Measurements from ENCODE around the gene VAV2. TPM values are rescaled to one million over a fixed set of nuclear protein-coding genes. Genes with fewer than 3 reads are reported as not detected.

Gene VAV2
- total RNA-seq, 1 experiment from 2014 or later: 24.7 TPM

DNA sequence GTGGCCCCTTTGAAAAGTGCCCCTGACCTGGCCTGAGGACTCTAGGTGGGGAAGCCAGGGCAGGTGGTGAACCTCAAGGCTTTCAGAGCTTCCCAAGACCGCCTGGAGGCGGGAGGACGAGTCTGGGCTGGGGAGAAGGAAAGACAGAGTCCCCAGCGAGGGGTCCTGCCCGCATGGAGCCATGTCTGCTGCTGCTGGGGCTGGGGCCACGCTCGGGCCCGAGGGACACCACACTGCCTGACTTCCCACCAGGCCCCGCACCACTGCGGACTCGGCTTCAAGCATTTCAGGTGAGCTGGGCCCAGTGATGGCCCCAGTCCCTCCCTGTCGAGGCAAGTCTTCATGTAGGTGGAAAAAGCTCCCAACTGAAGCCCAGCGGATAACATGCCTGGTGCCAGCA is 191.9 kb downstream of the VAV2 start:
- Histone ChIP-seq H3K4me3 (ENCODE audit: low read depth in 2 of 2, low read length in 2 of 2) (no peak overlapping the region), H3K9me3 (ENCODE audit: control insufficient read depth, insufficient read depth, low read depth, low read length) (no peaks in the 10 kb centered on the region), H3K36me3 (ENCODE audit: control insufficient read depth, insufficient read depth, low read length) (no peaks in the 10 kb centered on the region), H3K27me3 (ENCODE audit: control insufficient read depth, insufficient read depth, low read length) (no peaks in the 10 kb centered on the region), H3K4me1 (ENCODE audit: control insufficient read depth, insufficient read depth, low read length) (no peaks in the 10 kb centered on the region), H3K27ac (ENCODE audit: low read length) (no peak overlapping the region)
- CTCF ChIA-PET: no interaction called here
- no peak for TF ChIP-seq TCF7L2 (IDR thresholded peaks at IDR 0.05; ENCODE audit: low read depth, low read length)
- TF ChIP-seq, protein P1, sequence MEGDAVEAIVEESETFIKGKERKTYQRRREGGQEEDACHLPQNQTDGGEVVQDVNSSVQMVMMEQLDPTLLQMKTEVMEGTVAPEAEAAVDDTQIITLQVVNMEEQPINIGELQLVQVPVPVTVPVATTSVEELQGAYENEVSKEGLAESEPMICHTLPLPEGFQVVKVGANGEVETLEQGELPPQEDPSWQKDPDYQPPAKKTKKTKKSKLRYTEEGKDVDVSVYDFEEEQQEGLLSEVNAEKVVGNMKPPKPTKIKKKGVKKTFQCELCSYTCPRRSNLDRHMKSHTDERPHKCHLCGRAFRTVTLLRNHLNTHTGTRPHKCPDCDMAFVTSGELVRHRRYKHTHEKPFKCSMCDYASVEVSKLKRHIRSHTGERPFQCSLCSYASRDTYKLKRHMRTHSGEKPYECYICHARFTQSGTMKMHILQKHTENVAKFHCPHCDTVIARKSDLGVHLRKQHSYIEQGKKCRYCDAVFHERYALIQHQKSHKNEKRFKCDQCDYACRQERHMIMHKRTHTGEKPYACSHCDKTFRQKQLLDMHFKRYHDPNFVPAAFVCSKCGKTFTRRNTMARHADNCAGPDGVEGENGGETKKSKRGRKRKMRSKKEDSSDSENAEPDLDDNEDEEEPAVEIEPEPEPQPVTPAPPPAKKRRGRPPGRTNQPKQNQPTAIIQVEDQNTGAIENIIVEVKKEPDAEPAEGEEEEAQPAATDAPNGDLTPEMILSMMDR (IDR thresholded peaks at IDR 0.05): no peak
- ATAC-seq: no peak
- POLR2A ChIA-PET: no interaction called here
- in situ Hi-C loops (cut with HindIII; ENCODE audit: low pct_unique_long_range_greater_than_20kb, low sequenced_read_pairs): no loop called here
- BruUV-seq (replicated peaks): no TSS peak
- DNase-seq (ENCODE audit: low read depth, low spot score): no peak
- intact Hi-C loops (cut with micrococcal nuclease; ENCODE audit: unreplicated experiment): no loop called here

DNA sequence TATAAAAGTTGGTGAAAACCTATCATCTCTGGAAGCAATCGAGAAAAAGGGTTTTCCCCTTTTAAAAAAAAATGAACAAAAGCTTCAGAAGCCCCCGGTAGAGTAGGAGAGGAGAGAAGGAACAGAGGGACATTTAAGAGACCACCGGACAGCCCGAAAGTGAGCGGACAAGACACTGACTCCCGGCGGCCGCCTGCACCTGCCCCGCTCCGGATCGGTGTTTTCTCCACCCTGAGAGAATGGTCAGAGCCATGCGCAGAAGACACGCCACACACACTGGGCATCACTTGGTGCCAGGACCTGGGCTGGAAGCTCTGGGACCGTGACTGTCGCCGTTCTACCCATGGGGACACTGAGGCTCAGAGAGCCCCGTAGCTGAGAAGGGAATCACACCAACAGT is 192.4 kb downstream of the VAV2 start:
- DNase-seq (ENCODE audit: low read depth, low spot score): no peak
- in situ Hi-C loops (cut with HindIII; ENCODE audit: low pct_unique_long_range_greater_than_20kb, low sequenced_read_pairs): no loop called here
- ChIA-PET CTCF (no interaction called here), POLR2A (no interaction called here)
- Histone ChIP-seq H3K9me3 (ENCODE audit: control insufficient read depth, insufficient read depth, low read depth, low read length) (no peaks in the 10 kb centered on the region), H3K4me3 (ENCODE audit: low read depth in 2 of 2, low read length in 2 of 2) (no peak overlapping the region), H3K36me3 (ENCODE audit: control insufficient read depth, insufficient read depth, low read length) (no peaks in the 10 kb centered on the region), H3K27ac (ENCODE audit: low read length) (no peak overlapping the region), H3K4me1 (ENCODE audit: control insufficient read depth, insufficient read depth, low read length) (no peaks in the 10 kb centered on the region), H3K27me3 (ENCODE audit: control insufficient read depth, insufficient read depth, low read length) (no peaks in the 10 kb centered on the region)
- TF ChIP-seq, protein P1 (IDR thresholded peaks at IDR 0.05): no peak
- no TSS peak for BruUV-seq (replicated peaks)
- no peak for ATAC-seq
- intact Hi-C loops (cut with micrococcal nuclease; ENCODE audit: unreplicated experiment): no loop called here

DNA sequence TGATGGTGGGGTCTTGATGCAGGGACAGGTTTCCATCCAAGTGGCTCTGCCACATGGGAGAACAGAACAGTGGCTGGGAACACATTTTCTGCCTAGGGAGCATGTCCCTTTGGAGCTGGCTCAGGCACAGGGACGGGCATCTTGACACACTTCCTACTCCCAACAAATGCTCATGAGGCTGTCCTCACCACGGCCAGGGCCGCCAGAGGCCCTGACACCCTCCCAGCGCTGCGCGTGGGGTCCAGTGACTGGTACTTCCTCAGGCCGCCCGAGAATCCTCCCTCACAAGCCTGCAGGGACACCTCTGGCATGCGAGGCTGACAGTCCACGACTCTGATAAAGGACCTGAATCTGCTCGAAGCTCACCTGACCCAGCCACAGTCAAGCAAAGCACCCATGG is 193.0 kb downstream of the VAV2 start:
- no peaks in the 10 kb centered on the region for H3K36me3 ChIP-seq (ENCODE audit: control insufficient read depth, insufficient read depth, low read length)
- no peak overlapping the region for H3K27ac ChIP-seq (ENCODE audit: low read length)
- H3K4me1 ChIP-seq (ENCODE audit: control insufficient read depth, insufficient read depth, low read length): no peaks in the 10 kb centered on the region
- no peaks in the 10 kb centered on the region for H3K9me3 ChIP-seq (ENCODE audit: control insufficient read depth, insufficient read depth, low read depth, low read length)
- H3K4me3 ChIP-seq (ENCODE audit: low read depth in 2 of 2, low read length in 2 of 2): no peak overlapping the region
- no peaks in the 10 kb centered on the region for H3K27me3 ChIP-seq (ENCODE audit: control insufficient read depth, insufficient read depth, low read length)
- no TSS peak for BruUV-seq (replicated peaks)
- intact Hi-C loops (cut with micrococcal nuclease; ENCODE audit: unreplicated experiment) (no loop called here), in situ Hi-C loops (cut with HindIII; ENCODE audit: low pct_unique_long_range_greater_than_20kb, low sequenced_read_pairs) (no loop called here)
- no peak for DNase-seq (ENCODE audit: low read depth, low spot score)
- no peak for TF ChIP-seq SIN3A (IDR thresholded peaks at IDR 0.05; ENCODE audit: borderline replicate concordance, insufficient read depth, low read depth, low read length)
- TF ChIP-seq, protein P1 (IDR thresholded peaks at IDR 0.05): no peak
- TF ChIP-seq, protein P2, sequence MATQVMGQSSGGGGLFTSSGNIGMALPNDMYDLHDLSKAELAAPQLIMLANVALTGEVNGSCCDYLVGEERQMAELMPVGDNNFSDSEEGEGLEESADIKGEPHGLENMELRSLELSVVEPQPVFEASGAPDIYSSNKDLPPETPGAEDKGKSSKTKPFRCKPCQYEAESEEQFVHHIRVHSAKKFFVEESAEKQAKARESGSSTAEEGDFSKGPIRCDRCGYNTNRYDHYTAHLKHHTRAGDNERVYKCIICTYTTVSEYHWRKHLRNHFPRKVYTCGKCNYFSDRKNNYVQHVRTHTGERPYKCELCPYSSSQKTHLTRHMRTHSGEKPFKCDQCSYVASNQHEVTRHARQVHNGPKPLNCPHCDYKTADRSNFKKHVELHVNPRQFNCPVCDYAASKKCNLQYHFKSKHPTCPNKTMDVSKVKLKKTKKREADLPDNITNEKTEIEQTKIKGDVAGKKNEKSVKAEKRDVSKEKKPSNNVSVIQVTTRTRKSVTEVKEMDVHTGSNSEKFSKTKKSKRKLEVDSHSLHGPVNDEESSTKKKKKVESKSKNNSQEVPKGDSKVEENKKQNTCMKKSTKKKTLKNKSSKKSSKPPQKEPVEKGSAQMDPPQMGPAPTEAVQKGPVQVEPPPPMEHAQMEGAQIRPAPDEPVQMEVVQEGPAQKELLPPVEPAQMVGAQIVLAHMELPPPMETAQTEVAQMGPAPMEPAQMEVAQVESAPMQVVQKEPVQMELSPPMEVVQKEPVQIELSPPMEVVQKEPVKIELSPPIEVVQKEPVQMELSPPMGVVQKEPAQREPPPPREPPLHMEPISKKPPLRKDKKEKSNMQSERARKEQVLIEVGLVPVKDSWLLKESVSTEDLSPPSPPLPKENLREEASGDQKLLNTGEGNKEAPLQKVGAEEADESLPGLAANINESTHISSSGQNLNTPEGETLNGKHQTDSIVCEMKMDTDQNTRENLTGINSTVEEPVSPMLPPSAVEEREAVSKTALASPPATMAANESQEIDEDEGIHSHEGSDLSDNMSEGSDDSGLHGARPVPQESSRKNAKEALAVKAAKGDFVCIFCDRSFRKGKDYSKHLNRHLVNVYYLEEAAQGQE (IDR thresholded peaks at IDR 0.05; ENCODE audit: insufficient read depth in 1 of 2, low read depth in 2 of 2, low read length in 1 of 2): no peak
- TF ChIP-seq POLR2AphosphoS5 (IDR thresholded peaks at IDR 0.05; ENCODE audit: low read depth, low read length): no peak
- TF ChIP-seq TCF7L2 (IDR thresholded peaks at IDR 0.05; ENCODE audit: low read depth, low read length): no peak
- ChIA-PET POLR2A (no interaction called here), CTCF (no interaction called here)
- no peak for ATAC-seq
